ENCODE data around the gene ADAMTS8. TPM values are rescaled to one million over a fixed set of nuclear protein-coding genes. Genes with fewer than 3 reads are reported as not detected.

Gene ADAMTS8
- total RNA-seq, 2 experiments from 2014 or later = not detected

GRCh38 chr11:130454491-130455252, 26.3 kb upstream of the ADAMTS8 start:
- H3K4me1 Mint-ChIP-seq = peaks cover under 1% of the 10 kb centered on the region
- CTCF ChIA-PET = no interaction called here
- peaks cover 61% of the 10 kb centered on the region for H3K27me3 Mint-ChIP-seq
- H3K27ac Mint-ChIP-seq = no peak overlapping the region
- H3K9me3 Mint-ChIP-seq (ENCODE audit: low read depth) = no peaks in the 10 kb centered on the region
- H3K4me3 Mint-ChIP-seq = no peak overlapping the region
- no peak for DNase-seq
- no peak for ATAC-seq
- no peaks in the 10 kb centered on the region for H3K36me3 Mint-ChIP-seq

- Mint-ChIP-seq H3K9me3 (ENCODE audit: low read depth) (no peaks in the 10 kb centered on the region), H3K4me1 (peaks cover 8% of the 10 kb centered on the region), H3K36me3 (no peaks in the 10 kb centered on the region), H3K27me3 (peaks cover 74% of the 10 kb centered on the region), H3K4me3 (no peak overlapping the region), H3K27ac (no peak overlapping the region)
- no peak for ATAC-seq
- CTCF ChIA-PET = no interaction called here
- DNase-seq = no peak
These were observed 24.5 kb upstream of the ADAMTS8 start for GRCh38 chr11:130452940-130453339.

GRCh38 chr11:130452176-130452575, 23.8 kb upstream of the ADAMTS8 start:
- no peaks in the 10 kb centered on the region for H3K9me3 Mint-ChIP-seq (ENCODE audit: low read depth)
- peaks cover 9% of the 10 kb centered on the region for H3K4me1 Mint-ChIP-seq
- no peak overlapping the region for H3K27ac Mint-ChIP-seq
- no peak for ATAC-seq
- CTCF ChIA-PET = interaction anchor here (1.0 kb wide), 1 partner anchor 409 kb away, joined by 3 read pairs; no protein-coding TSS in a partner anchor
- H3K4me3 Mint-ChIP-seq = no peak overlapping the region
- DNase-seq = no peak
- H3K36me3 Mint-ChIP-seq = no peaks in the 10 kb centered on the region
- peaks cover 76% of the 10 kb centered on the region for H3K27me3 Mint-ChIP-seq

- no peak for ATAC-seq
- CTCF ChIA-PET = interaction anchor here (1.0 to 1.9 kb wide), 3 partner anchors 20 to 412 kb away, joined by 3 to 6 read pairs (median 3); no protein-coding TSS in a partner anchor
- H3K9me3 Mint-ChIP-seq (ENCODE audit: low read depth) = no peaks in the 10 kb centered on the region
- no peak overlapping the region for H3K27ac Mint-ChIP-seq
- H3K27me3 Mint-ChIP-seq = peaks cover 82% of the 10 kb centered on the region
- no peak for DNase-seq
- peaks cover 9% of the 10 kb centered on the region for H3K4me1 Mint-ChIP-seq
- no peaks in the 10 kb centered on the region for H3K36me3 Mint-ChIP-seq
- H3K4me3 Mint-ChIP-seq = no peak overlapping the region
These were observed 23.0 kb upstream of the ADAMTS8 start for GRCh38 chr11:130451231-130452019.

GRCh38 chr11:130449996-130450769, 21.8 kb upstream of the ADAMTS8 start:
- H3K4me3 Mint-ChIP-seq = no peak overlapping the region
- peaks cover 9% of the 10 kb centered on the region for H3K4me1 Mint-ChIP-seq
- ATAC-seq (no peak), DNase-seq (no peak)
- H3K27ac Mint-ChIP-seq = no peak overlapping the region
- no peaks in the 10 kb centered on the region for H3K9me3 Mint-ChIP-seq (ENCODE audit: low read depth)
- CTCF ChIA-PET = interaction anchor here (0.8 to 1.9 kb wide), 2 partner anchors 15 to 19 kb away, joined by 3 to 6 read pairs; no protein-coding TSS in a partner anchor
- peaks cover 81% of the 10 kb centered on the region for H3K27me3 Mint-ChIP-seq
- no peaks in the 10 kb centered on the region for H3K36me3 Mint-ChIP-seq

GRCh38 chr11:130449310-130449990, 21.0 kb upstream of the ADAMTS8 start:
- ATAC-seq = no peak
- H3K4me3 Mint-ChIP-seq = no peak overlapping the region

GRCh38 chr11:130448416-130449309, 20.3 kb upstream of the ADAMTS8 start, which contains the start of gene ADAMTS15:
ADAMTS15 (plus strand) TSS chr11:130448645; CDS start chr11:130448974, 329 bp downstream.
- Mint-ChIP-seq H3K4me3 (peak within 1 kb of the TSS; percentile 66), H3K4me1 (peaks cover 9% of the 10 kb centered on the region), H3K27me3 (peaks cover 72% of the 10 kb centered on the region), H3K36me3 (no peaks in the 10 kb centered on the region), H3K27ac (no peak within 1 kb of the TSS), H3K9me3 (ENCODE audit: low read depth) (no peaks in the 10 kb centered on the region)
- CTCF ChIA-PET = interaction anchor here (1.0 to 1.4 kb wide), 5 partner anchors 11 to 413 kb away, joined by 3 to 8 read pairs (median 3); no protein-coding TSS in a partner anchor
- peak; percentile 89 for ATAC-seq
- peak; percentile 62 for DNase-seq

More at GRCh38 chr11:130449310-130449990, 21.0 kb upstream of the ADAMTS8 start:
- CTCF ChIA-PET = no interaction called here
- no peaks in the 10 kb centered on the region for H3K36me3 Mint-ChIP-seq
- peaks cover 9% of the 10 kb centered on the region for H3K4me1 Mint-ChIP-seq
- H3K27ac Mint-ChIP-seq = no peak overlapping the region
- peaks cover 75% of the 10 kb centered on the region for H3K27me3 Mint-ChIP-seq
- no peaks in the 10 kb centered on the region for H3K9me3 Mint-ChIP-seq (ENCODE audit: low read depth)
- DNase-seq = no peak

GRCh38 chr11:130448039-130448415, 19.6 kb upstream of the ADAMTS8 start:
- no peak for DNase-seq
- CTCF ChIA-PET = interaction anchor here (0.7 to 1.4 kb wide), 6 partner anchors 11 to 414 kb away, joined by 3 to 8 read pairs (median 3); no protein-coding TSS in a partner anchor
- Mint-ChIP-seq H3K9me3 (ENCODE audit: low read depth) (no peaks in the 10 kb centered on the region), H3K4me3 (peak overlapping the region; percentile 66), H3K4me1 (peaks cover 9% of the 10 kb centered on the region), H3K27me3 (peaks cover 72% of the 10 kb centered on the region), H3K27ac (no peak overlapping the region), H3K36me3 (no peaks in the 10 kb centered on the region)
- ATAC-seq = no peak

GRCh38 chr11:130445788-130446187, 17.4 kb upstream of the ADAMTS8 start:
- DNase-seq (no peak), ATAC-seq (no peak)
- H3K27me3 Mint-ChIP-seq = peaks cover 67% of the 10 kb centered on the region
- no peaks in the 10 kb centered on the region for H3K9me3 Mint-ChIP-seq (ENCODE audit: low read depth)
- CTCF ChIA-PET = interaction anchor here (0.8 to 1.6 kb wide), 3 partner anchors 11 to 416 kb away, joined by 3 to 12 read pairs (median 4); no protein-coding TSS in a partner anchor
- H3K4me3 Mint-ChIP-seq = no peak overlapping the region
- peaks cover 9% of the 10 kb centered on the region for H3K4me1 Mint-ChIP-seq
- no peaks in the 10 kb centered on the region for H3K36me3 Mint-ChIP-seq
- no peak overlapping the region for H3K27ac Mint-ChIP-seq

- DNase-seq (no peak), ATAC-seq (no peak)
- Mint-ChIP-seq H3K4me1 (peaks cover 22% of the 10 kb centered on the region), H3K27ac (no peak overlapping the region), H3K4me3 (no peak overlapping the region), H3K9me3 (ENCODE audit: low read depth) (no peaks in the 10 kb centered on the region), H3K27me3 (peaks cover 45% of the 10 kb centered on the region), H3K36me3 (peaks cover 2% of the 10 kb centered on the region)
- CTCF ChIA-PET = interaction anchor here (1.0 to 2.8 kb wide), 7 partner anchors 8 to 474 kb away, joined by 3 to 9 read pairs (median 5); partner anchors contain the start of gene SNX19
These were observed 14.3 kb upstream of the ADAMTS8 start for GRCh38 chr11:130442737-130443136.

GRCh38 chr11:130441719-130442118, 13.3 kb upstream of the ADAMTS8 start:
- Mint-ChIP-seq H3K27ac (no peak overlapping the region), H3K4me3 (no peak overlapping the region), H3K9me3 (ENCODE audit: low read depth) (no peaks in the 10 kb centered on the region), H3K36me3 (peaks cover 2% of the 10 kb centered on the region), H3K4me1 (peaks cover 27% of the 10 kb centered on the region), H3K27me3 (peaks cover 45% of the 10 kb centered on the region)
- CTCF ChIA-PET = interaction anchor here (0.6 to 2.8 kb wide), 7 partner anchors 10 to 475 kb away, joined by 3 to 9 read pairs (median 5); partner anchors contain the start of gene SNX19
- no peak for ATAC-seq
- no peak for DNase-seq

Data from activated CD8-positive, alpha-beta memory T cell treated with anti-CD3 and anti-CD28 coated beads, Interleukin-2, amount 10 ng/mL, durations not matched to agents 7 days and 5 days (primary cell).